ENCODE data around the gene POLR3A.

Gene POLR3A

DNA sequence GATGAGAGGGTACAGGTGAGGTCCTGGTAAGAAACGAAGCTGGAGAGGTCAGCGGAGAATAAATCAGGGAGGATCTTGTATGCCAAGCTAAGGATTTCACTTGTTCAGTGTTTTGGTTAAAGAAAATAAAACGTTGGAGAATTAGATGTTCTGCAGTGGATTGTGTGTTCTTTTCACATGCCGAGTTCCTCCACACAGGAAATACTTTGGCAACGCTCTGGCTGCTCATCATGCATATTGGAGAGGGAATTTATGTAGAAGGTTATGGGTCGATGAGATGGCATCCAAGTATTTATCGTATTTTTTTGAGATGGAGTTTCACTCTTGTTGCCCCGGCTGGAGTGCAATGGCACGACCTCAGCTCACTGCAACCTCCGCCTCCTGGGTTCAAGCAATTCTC is 15.4 kb upstream of the POLR3A start:
- Histone ChIP-seq H3K9ac (ENCODE audit: low read length) (no peak overlapping the region), H3K4me3 (ENCODE audit: low read length) (no peak overlapping the region), H3K27me3 (ENCODE audit: control insufficient read depth, insufficient read depth, low read length) (no peaks in the 10 kb centered on the region), H3K4me1 (ENCODE audit: control insufficient read depth, insufficient read depth, low read length) (no peaks in the 10 kb centered on the region), H3K9me3 (ENCODE audit: control insufficient read depth, low read length) (no peaks in the 10 kb centered on the region), H3K36me3 (ENCODE audit: control insufficient read depth, insufficient read depth, low read length) (peaks cover 16% of the 10 kb centered on the region)

GRCh38 chr10:78044179-78044578 is 14.9 kb upstream of the POLR3A start:
- no peaks in the 10 kb centered on the region for H3K27me3 ChIP-seq (ENCODE audit: control insufficient read depth, insufficient read depth, low read length)

GRCh38 chr10:78042752-78043104 is 13.4 kb upstream of the POLR3A start:
- Histone ChIP-seq H3K4me3 (ENCODE audit: low read length) (no peak overlapping the region), H3K4me1 (ENCODE audit: control insufficient read depth, insufficient read depth, low read length) (no peaks in the 10 kb centered on the region), H3K27me3 (ENCODE audit: control insufficient read depth, insufficient read depth, low read length) (no peaks in the 10 kb centered on the region), H3K9ac (ENCODE audit: low read length) (no peak overlapping the region), H3K36me3 (ENCODE audit: control insufficient read depth, insufficient read depth, low read length) (peaks cover 19% of the 10 kb centered on the region), H3K9me3 (ENCODE audit: control insufficient read depth, low read length) (no peaks in the 10 kb centered on the region)

More at GRCh38 chr10:78044179-78044578, 14.9 kb upstream of the POLR3A start:
- Histone ChIP-seq H3K36me3 (ENCODE audit: control insufficient read depth, insufficient read depth, low read length) (peaks cover 19% of the 10 kb centered on the region), H3K9ac (ENCODE audit: low read length) (no peak overlapping the region), H3K4me1 (ENCODE audit: control insufficient read depth, insufficient read depth, low read length) (no peaks in the 10 kb centered on the region), H3K9me3 (ENCODE audit: control insufficient read depth, low read length) (no peaks in the 10 kb centered on the region), H3K4me3 (ENCODE audit: low read length) (no peak overlapping the region)

DNA sequence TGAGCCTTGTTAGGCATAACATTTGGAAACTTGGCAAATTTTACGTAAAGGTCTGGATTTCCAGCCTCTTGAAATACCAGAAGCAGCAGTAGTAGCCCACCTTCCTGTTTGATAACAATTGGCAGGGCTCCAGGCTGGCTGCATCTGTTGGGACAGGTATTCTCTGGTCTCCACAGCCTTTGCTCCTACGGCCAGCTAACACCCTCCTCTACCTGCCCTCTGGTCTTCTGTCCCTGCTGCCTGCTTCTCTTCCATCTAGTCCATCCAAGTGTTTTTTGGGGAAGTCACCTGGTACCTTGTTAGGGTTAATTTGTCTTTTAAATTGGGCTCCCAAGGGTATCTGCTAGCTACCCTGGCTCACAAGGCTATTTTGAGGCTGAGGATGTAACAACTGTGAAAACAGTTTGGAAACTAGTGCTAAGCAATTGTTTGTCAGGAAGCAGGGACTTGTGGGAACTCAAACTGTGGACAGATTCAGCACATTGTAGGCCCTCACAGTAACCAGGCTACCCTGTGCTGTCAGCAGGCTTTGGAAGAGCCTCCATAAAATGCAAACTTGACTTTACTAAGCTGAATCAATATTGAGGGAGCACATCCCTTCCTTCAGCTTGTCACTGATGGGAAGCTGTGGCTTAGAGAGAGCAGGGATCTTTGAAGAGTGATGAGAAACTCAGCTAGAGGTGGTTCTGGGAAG is 12.9 kb upstream of the POLR3A start:
- Histone ChIP-seq H3K9ac (ENCODE audit: low read length) (no peak overlapping the region), H3K36me3 (ENCODE audit: control insufficient read depth, insufficient read depth, low read length) (peaks cover 19% of the 10 kb centered on the region), H3K9me3 (ENCODE audit: control insufficient read depth, low read length) (no peaks in the 10 kb centered on the region), H3K4me1 (ENCODE audit: control insufficient read depth, insufficient read depth, low read length) (no peaks in the 10 kb centered on the region), H3K4me3 (ENCODE audit: low read length) (no peak overlapping the region), H3K27me3 (ENCODE audit: control insufficient read depth, insufficient read depth, low read length) (no peaks in the 10 kb centered on the region)

- peaks cover 19% of the 10 kb centered on the region for H3K36me3 ChIP-seq (ENCODE audit: control insufficient read depth, insufficient read depth, low read length)
Observed at GRCh38 chr10:78041170-78042057, 12.1 kb upstream of the POLR3A start.

DNA sequence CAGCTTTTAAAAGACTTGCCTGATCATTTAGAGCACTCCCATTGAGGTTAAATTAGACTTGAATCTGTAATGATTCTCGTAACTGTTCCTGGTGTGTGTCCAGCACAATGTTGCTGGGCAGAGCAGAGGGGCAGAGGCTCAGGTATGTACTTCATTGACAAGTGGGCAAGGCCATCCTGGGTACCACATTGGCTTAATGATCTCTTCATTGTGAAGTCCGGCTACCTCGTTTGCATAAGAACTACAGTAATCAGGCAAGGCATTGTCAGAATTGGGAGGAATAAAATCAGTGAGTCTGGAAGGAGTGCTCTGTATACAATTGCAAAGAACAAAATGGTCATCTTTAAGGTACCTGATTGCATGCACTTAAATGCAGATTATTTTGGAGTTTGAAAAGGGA is 10.4 kb upstream of the POLR3A start:
- Histone ChIP-seq H3K4me1 (ENCODE audit: control insufficient read depth, insufficient read depth, low read length) (peaks cover 11% of the 10 kb centered on the region), H3K4me3 (ENCODE audit: low read length) (no peak overlapping the region), H3K9me3 (ENCODE audit: control insufficient read depth, low read length) (no peaks in the 10 kb centered on the region), H3K9ac (ENCODE audit: low read length) (no peak overlapping the region), H3K36me3 (ENCODE audit: control insufficient read depth, insufficient read depth, low read length) (peaks cover 19% of the 10 kb centered on the region), H3K27me3 (ENCODE audit: control insufficient read depth, insufficient read depth, low read length) (no peaks in the 10 kb centered on the region)

More at GRCh38 chr10:78041170-78042057, 12.1 kb upstream of the POLR3A start:
- Histone ChIP-seq H3K27me3 (ENCODE audit: control insufficient read depth, insufficient read depth, low read length) (no peaks in the 10 kb centered on the region), H3K4me1 (ENCODE audit: control insufficient read depth, insufficient read depth, low read length) (no peaks in the 10 kb centered on the region), H3K9me3 (ENCODE audit: control insufficient read depth, low read length) (no peaks in the 10 kb centered on the region), H3K4me3 (ENCODE audit: low read length) (no peak overlapping the region), H3K9ac (ENCODE audit: low read length) (no peak overlapping the region)

GRCh38 chr10:78038791-78039547 is 9.7 kb upstream of the POLR3A start:
- peaks cover 19% of the 10 kb centered on the region for H3K36me3 ChIP-seq (ENCODE audit: control insufficient read depth, insufficient read depth, low read length)
- H3K4me3 ChIP-seq (ENCODE audit: low read length): no peak overlapping the region
- H3K9ac ChIP-seq (ENCODE audit: low read length): no peak overlapping the region
- no peaks in the 10 kb centered on the region for H3K27me3 ChIP-seq (ENCODE audit: control insufficient read depth, insufficient read depth, low read length)
- no peaks in the 10 kb centered on the region for H3K9me3 ChIP-seq (ENCODE audit: control insufficient read depth, low read length)
- peaks cover 11% of the 10 kb centered on the region for H3K4me1 ChIP-seq (ENCODE audit: control insufficient read depth, insufficient read depth, low read length)

- H3K9me3 ChIP-seq (ENCODE audit: control insufficient read depth, low read length): no peaks in the 10 kb centered on the region
- H3K36me3 ChIP-seq (ENCODE audit: control insufficient read depth, insufficient read depth, low read length): peaks cover 19% of the 10 kb centered on the region
- H3K27me3 ChIP-seq (ENCODE audit: control insufficient read depth, insufficient read depth, low read length): no peaks in the 10 kb centered on the region
- no peak overlapping the region for H3K4me3 ChIP-seq (ENCODE audit: low read length)
- peaks cover 11% of the 10 kb centered on the region for H3K4me1 ChIP-seq (ENCODE audit: control insufficient read depth, insufficient read depth, low read length)
- no peak overlapping the region for H3K9ac ChIP-seq (ENCODE audit: low read length)
Observed at GRCh38 chr10:78038105-78038504, 8.8 kb upstream of the POLR3A start.

DNA sequence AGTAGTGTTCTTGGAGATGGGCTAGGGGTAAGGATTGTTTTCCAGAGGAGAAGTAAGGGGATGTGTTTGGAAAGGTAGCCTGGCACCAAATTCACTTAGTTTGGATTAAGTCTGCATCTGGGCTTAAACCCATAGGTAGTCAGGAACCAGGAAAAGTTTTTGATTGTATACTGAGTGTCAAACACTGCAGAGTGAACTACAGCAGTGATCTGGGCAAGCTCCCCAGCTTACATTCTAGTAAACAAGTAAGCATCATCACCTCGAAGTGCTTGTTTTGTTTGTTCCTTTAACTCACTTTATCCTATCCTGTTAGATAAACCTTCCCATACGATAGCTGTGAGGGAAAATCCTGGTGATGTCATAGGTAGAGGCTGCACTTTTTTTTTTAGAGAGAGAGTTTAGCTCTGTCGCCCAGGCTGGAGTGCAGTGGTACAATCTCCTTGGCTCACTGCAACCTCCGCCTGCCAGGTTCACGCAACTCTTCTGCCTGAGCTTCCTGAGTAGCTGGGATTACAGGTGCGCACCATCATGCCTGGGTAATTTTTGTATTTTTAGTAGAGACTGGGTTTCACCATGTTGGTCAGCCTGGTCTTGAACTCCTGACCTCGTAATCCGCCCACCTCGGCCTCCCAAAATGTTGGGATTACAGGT is 6.7 kb upstream of the POLR3A start:
- Histone ChIP-seq H3K9me3 (ENCODE audit: control insufficient read depth, low read length) (no peaks in the 10 kb centered on the region), H3K27me3 (ENCODE audit: control insufficient read depth, insufficient read depth, low read length) (no peaks in the 10 kb centered on the region), H3K36me3 (ENCODE audit: control insufficient read depth, insufficient read depth, low read length) (peaks cover 12% of the 10 kb centered on the region), H3K4me1 (ENCODE audit: control insufficient read depth, insufficient read depth, low read length) (peaks cover 11% of the 10 kb centered on the region), H3K9ac (ENCODE audit: low read length) (no peak overlapping the region), H3K4me3 (ENCODE audit: low read length) (no peak overlapping the region)

DNA sequence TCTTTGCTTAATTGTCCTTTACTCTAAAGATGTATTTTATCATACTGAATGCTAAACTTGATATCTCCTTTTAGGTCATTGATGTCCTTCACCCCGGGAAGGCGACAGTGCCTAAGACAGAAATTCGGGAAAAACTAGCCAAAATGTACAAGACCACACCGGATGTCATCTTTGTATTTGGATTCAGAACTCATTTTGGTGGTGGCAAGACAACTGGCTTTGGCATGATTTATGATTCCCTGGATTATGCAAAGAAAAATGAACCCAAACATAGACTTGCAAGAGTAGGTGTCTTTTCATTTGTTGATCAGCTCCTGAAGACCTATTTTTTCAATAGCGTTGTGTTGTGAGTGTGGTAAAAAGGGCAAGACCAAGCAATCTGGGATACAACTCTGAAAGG is 6.1 kb upstream of the POLR3A start:
- H3K36me3 ChIP-seq (ENCODE audit: control insufficient read depth, insufficient read depth, low read length): peaks cover 6% of the 10 kb centered on the region
- no peaks in the 10 kb centered on the region for H3K27me3 ChIP-seq (ENCODE audit: control insufficient read depth, insufficient read depth, low read length)
- peaks cover 11% of the 10 kb centered on the region for H3K4me1 ChIP-seq (ENCODE audit: control insufficient read depth, insufficient read depth, low read length)
- H3K4me3 ChIP-seq (ENCODE audit: low read length): no peak overlapping the region
- no peaks in the 10 kb centered on the region for H3K9me3 ChIP-seq (ENCODE audit: control insufficient read depth, low read length)
- peak overlapping the region; percentile 71 for H3K9ac ChIP-seq (ENCODE audit: low read length)

GRCh38 chr10:78035025-78035424 is 5.7 kb upstream of the POLR3A start:
- Histone ChIP-seq H3K27me3 (ENCODE audit: control insufficient read depth, insufficient read depth, low read length) (no peaks in the 10 kb centered on the region), H3K4me1 (ENCODE audit: control insufficient read depth, insufficient read depth, low read length) (peaks cover 11% of the 10 kb centered on the region), H3K9me3 (ENCODE audit: control insufficient read depth, low read length) (no peaks in the 10 kb centered on the region), H3K9ac (ENCODE audit: low read length) (peak overlapping the region; percentile 71), H3K4me3 (ENCODE audit: low read length) (no peak overlapping the region), H3K36me3 (ENCODE audit: control insufficient read depth, insufficient read depth, low read length) (peaks cover 6% of the 10 kb centered on the region)
